ENCODE results near the gene GDI1. TPM values are rescaled to one million over a fixed set of nuclear protein-coding genes. Genes with fewer than 3 reads are reported as not detected.
A peak's percentile ranks its signal among the peaks of the same experiment; 100 is the strongest.

Gene GDI1
- polyA plus RNA-seq, 3 donors: 15.8 to 398 (median 21.3) TPM

DNA sequence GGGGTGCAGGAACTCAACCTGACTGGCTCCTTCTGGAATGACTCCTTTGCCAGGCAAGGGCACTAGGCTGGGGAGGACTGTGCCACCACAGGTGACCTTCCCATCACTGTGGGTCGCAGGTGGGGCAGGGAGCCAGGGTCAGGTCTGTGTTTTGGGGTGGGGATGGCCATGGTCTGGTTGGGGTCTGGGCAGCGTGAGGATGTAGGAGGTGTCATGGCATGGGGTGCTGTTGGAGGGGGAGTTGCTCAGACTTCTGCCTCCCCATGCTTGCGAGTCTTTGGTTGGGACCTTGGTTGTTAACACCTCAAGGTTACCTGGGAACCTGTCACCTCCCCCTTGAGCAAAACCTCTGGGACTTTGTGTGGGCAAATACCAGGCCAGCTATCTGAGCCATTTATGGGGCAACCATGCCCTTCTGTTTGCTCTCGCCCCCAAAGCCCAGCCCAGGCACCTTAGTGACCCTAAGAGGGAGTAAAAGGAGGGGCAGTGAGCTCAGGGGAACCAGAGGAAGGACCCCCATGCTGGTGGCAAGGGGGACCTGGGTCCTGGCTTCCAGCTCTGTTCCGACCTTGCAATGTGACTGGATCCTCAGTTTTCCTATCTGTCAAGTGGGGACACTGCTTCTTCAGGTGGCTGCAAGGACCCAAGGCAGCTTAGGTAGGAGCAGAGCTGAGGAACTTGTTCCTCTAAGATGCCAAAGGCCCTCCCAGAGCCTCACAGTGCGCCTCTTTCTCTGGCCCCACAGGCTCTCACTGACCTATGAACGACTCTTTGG lies 2.4 kb upstream of the GDI1 start:
- Histone ChIP-seq H4K20me1 (ENCODE audit: insufficient read depth, low read length) (peaks cover 5% of the 10 kb centered on the region), H3K36me3 (replicated peaks in 1 of 2; ENCODE audit: control insufficient read depth in 1 of 2, insufficient read depth in 2 of 2, low read length in 2 of 2) (peaks cover 41 to 45% of the 10 kb centered on the region in 2 donors), H3K4me2 (replicated peaks; ENCODE audit: extremely low read depth, low read length, poor library complexity, severe bottlenecking) (no peak overlapping the region), H3K4me1 (ENCODE audit: control insufficient read depth in 1 of 2, insufficient read depth in 2 of 2, low read length in 2 of 2) (peaks cover 41 to 50% of the 10 kb centered on the region in 2 donors), H2AFZ (ENCODE audit: insufficient read depth, low read depth, low read length, poor library complexity, severe bottlenecking) (no peak overlapping the region), H3K4me3 (replicated peaks in 1 of 3; ENCODE audit: low read depth in 2 of 3, low read length in 3 of 3) (no peak overlapping the region), H3K79me2 (ENCODE audit: insufficient read depth, low read length) (peaks cover 51% of the 10 kb centered on the region), H3K27me3 (ENCODE audit: control insufficient read depth in 2 of 2, insufficient read depth in 2 of 2, low read length in 2 of 2) (no peaks in the 10 kb centered on the region), H3K27ac (ENCODE audit: low read depth in 1 of 2, low read length in 2 of 2) (no peak overlapping the region), H3K9me3 (replicated peaks in 1 of 2; ENCODE audit: control insufficient read depth in 1 of 2, insufficient read depth in 1 of 2, low read length in 2 of 2) (peaks cover 0 to 5% of the 10 kb centered on the region in 2 donors), H3K9ac (ENCODE audit: insufficient read depth, low read length, poor library complexity, severe bottlenecking) (no peak overlapping the region)
- Mint-ChIP-seq H3K27ac (peak overlapping the region in 1 of 7 donors; percentile 83), H3K4me3 (no peak overlapping the region), H3K9me3 (peaks cover 0 to 16% (median 11%) of the 10 kb centered on the region in 7 donors), H3K36me3 (peaks cover 43 to 55% of the 10 kb centered on the region in 2 donors), H3K27me3 (ENCODE audit: low read depth in 3 of 3) (peaks cover 0 to 15% (median 2%) of the 10 kb centered on the region in 3 donors), H3K4me1 (peaks cover 44% of the 10 kb centered on the region)
- TF ChIP-seq, protein P1, sequence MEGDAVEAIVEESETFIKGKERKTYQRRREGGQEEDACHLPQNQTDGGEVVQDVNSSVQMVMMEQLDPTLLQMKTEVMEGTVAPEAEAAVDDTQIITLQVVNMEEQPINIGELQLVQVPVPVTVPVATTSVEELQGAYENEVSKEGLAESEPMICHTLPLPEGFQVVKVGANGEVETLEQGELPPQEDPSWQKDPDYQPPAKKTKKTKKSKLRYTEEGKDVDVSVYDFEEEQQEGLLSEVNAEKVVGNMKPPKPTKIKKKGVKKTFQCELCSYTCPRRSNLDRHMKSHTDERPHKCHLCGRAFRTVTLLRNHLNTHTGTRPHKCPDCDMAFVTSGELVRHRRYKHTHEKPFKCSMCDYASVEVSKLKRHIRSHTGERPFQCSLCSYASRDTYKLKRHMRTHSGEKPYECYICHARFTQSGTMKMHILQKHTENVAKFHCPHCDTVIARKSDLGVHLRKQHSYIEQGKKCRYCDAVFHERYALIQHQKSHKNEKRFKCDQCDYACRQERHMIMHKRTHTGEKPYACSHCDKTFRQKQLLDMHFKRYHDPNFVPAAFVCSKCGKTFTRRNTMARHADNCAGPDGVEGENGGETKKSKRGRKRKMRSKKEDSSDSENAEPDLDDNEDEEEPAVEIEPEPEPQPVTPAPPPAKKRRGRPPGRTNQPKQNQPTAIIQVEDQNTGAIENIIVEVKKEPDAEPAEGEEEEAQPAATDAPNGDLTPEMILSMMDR (IDR thresholded peaks at IDR 0.05): no peak
- no peak for DNase-seq
- WGBS (ENCODE audit: insufficient coverage): 100% methylated on average over 1 of the region's 7 CpGs
- intact Hi-C loops (cut with micrococcal nuclease): loop anchor here in 1 of 2 donors (5.0 kb wide), 1 partner anchor 32 kb away; no protein-coding TSS in a partner anchor

DNA sequence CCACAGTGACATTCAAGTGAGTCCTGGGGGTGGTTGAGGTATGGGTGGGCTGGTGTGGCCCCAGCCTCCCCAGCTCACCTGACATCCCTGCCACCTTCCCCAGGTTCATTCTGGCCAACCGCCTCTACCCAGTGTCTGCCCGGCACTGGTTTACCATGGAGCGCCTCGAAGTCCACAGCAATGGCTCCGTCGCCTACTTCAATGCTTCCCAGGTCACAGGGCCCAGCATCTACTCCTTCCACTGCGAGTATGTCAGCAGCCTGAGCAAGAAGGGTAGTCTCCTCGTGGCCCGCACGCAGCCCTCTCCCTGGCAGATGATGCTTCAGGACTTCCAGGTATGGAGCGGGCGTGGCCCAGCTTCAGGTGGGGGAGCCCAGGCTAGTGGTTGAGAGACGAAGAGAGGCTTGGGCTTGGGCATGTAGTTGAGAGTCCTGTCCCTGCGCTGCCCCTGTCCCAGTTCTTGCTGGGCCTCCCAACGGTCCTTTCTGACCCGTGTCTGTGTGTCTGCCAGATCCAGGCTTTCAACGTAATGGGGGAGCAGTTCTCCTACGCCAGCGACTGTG lies 1.7 kb upstream of the GDI1 start:
- Histone ChIP-seq H3K4me3 (replicated peaks in 1 of 3; ENCODE audit: low read depth in 2 of 3, low read length in 3 of 3) (no peak overlapping the region), H3K79me2 (ENCODE audit: insufficient read depth, low read length) (peaks cover 51% of the 10 kb centered on the region), H4K20me1 (ENCODE audit: insufficient read depth, low read length) (peaks cover 12% of the 10 kb centered on the region), H3K4me1 (ENCODE audit: control insufficient read depth in 1 of 2, insufficient read depth in 2 of 2, low read length in 2 of 2) (peaks cover 35 to 43% of the 10 kb centered on the region in 2 donors), H3K27me3 (ENCODE audit: control insufficient read depth in 2 of 2, insufficient read depth in 2 of 2, low read length in 2 of 2) (no peaks in the 10 kb centered on the region), H3K36me3 (replicated peaks in 1 of 2; ENCODE audit: control insufficient read depth in 1 of 2, insufficient read depth in 2 of 2, low read length in 2 of 2) (peaks cover 47 to 49% of the 10 kb centered on the region in 2 donors), H3K27ac (ENCODE audit: low read depth in 1 of 2, low read length in 2 of 2) (no peak overlapping the region), H3K4me2 (replicated peaks; ENCODE audit: extremely low read depth, low read length, poor library complexity, severe bottlenecking) (no peak overlapping the region), H3K9ac (ENCODE audit: insufficient read depth, low read length, poor library complexity, severe bottlenecking) (no peak overlapping the region), H2AFZ (ENCODE audit: insufficient read depth, low read depth, low read length, poor library complexity, severe bottlenecking) (no peak overlapping the region), H3K9me3 (replicated peaks in 1 of 2; ENCODE audit: control insufficient read depth in 1 of 2, insufficient read depth in 1 of 2, low read length in 2 of 2) (peaks cover 0 to 5% of the 10 kb centered on the region in 2 donors)
- peaks cover 0 to 17% (median 11%) of the 10 kb centered on the region in 7 donors for H3K9me3 Mint-ChIP-seq
- peaks cover 38% of the 10 kb centered on the region for H3K4me1 Mint-ChIP-seq
- peaks cover 0 to 15% (median 2%) of the 10 kb centered on the region in 3 donors for H3K27me3 Mint-ChIP-seq (ENCODE audit: low read depth in 3 of 3)
- intact Hi-C loops (cut with micrococcal nuclease): loop anchor here in 1 of 2 donors (5.0 kb wide), 1 partner anchor 33 kb away; no protein-coding TSS in a partner anchor
- H3K27ac Mint-ChIP-seq: peak overlapping the region in 3 of 7 donors; percentile 16 to 36 (median 26)
- WGBS (ENCODE audit: insufficient coverage): 100% methylated on average over 5 of the region's 19 CpGs
- DNase-seq: no peak
- peaks cover 48 to 61% of the 10 kb centered on the region in 2 donors for H3K36me3 Mint-ChIP-seq
- H3K4me3 Mint-ChIP-seq: no peak overlapping the region
- TF ChIP-seq, protein P1 (IDR thresholded peaks at IDR 0.05): no peak
